GM23248 (cell line): Measurements from ENCODE around the gene C9orf72. TPM values are rescaled to one million over a fixed set of nuclear protein-coding genes. Genes with fewer than 3 reads are reported as not detected.
A peak's percentile ranks its signal among the peaks of the same experiment; 100 is the strongest.

ENCODE experiments used
- DNase-seq: peaks from one replicate; pipeline ENCODE4 v3.0.0-alpha.2; 2015
- H2AFZ ChIP-seq: fragments of 200-600 bp; sonication (generic); 2 replicates; pipeline ENCODE4 v1.6.1; 2016; ENCODE audit warnings: antibody characterized with exemption
- H3F3A ChIP-seq: fragments of 200-600 bp; sonication (generic); 2 replicates; pipeline ENCODE4 v1.6.1; 2016; ENCODE audit warnings: mild to moderate bottlenecking, antibody characterized with exemption, mixed run types; ENCODE audit not compliant: insufficient read depth
- H3K27ac ChIP-seq: fragments of 200-600 bp; sonication (generic); 2 replicates; pipeline ENCODE4 v1.5.1; 2016; ENCODE audit warnings: mild to moderate bottlenecking
- H3K27me3 ChIP-seq: fragments of 200-600 bp; sonication (generic); replicated peaks from 2 replicates; pipeline ENCODE4 v1.6.1; 2016; ENCODE audit warnings: mild to moderate bottlenecking; ENCODE audit not compliant: insufficient read depth
- H3K36me3 ChIP-seq: fragments of 200-600 bp; sonication (generic); 2 replicates; pipeline ENCODE4 v1.6.1; 2016; ENCODE audit warnings: low read depth, mild to moderate bottlenecking
- H3K4me1 ChIP-seq: fragments of 200-600 bp; sonication (generic); 2 replicates; pipeline ENCODE4 v1.6.1; 2016; ENCODE audit warnings: mild to moderate bottlenecking; ENCODE audit not compliant: insufficient read depth
- H3K4me2 ChIP-seq: fragments of 200-600 bp; sonication (generic); one replicate; pipeline ENCODE4 v1.6.1; 2016; ENCODE audit warnings: mild to moderate bottlenecking; ENCODE audit not compliant: unreplicated experiment
- H3K4me3 ChIP-seq: fragments of 200-600 bp; sonication (generic); 2 replicates; pipeline ENCODE4 v1.5.1; 2016; ENCODE audit warnings: mild to moderate bottlenecking
- H3K79me2 ChIP-seq: fragments of 200-600 bp; sonication (generic); 2 replicates; pipeline ENCODE4 v1.6.1; 2016; ENCODE audit warnings: mild to moderate bottlenecking; ENCODE audit not compliant: insufficient read depth
- H3K9ac ChIP-seq: fragments of 200-600 bp; sonication (generic); 2 replicates; pipeline ENCODE4 v1.6.1; 2016; ENCODE audit warnings: mild to moderate bottlenecking
- H3K9me2 ChIP-seq: fragments of 200-600 bp; sonication (generic); 2 replicates; pipeline ENCODE4 v1.6.1; 2016; ENCODE audit warnings: mixed run types, mild to moderate bottlenecking, moderate library complexity; ENCODE audit not compliant: insufficient read depth
- H3K9me3 ChIP-seq: fragments of 200-600 bp; sonication (generic); one replicate; pipeline ENCODE4 v1.6.1; 2017; ENCODE audit warnings: low read depth
- H4K20me1 ChIP-seq: fragments of 200-600 bp; sonication (generic); 2 replicates; pipeline ENCODE4 v1.6.0; 2016; ENCODE audit not compliant: insufficient read depth
- EZH2 ChIP-seq: fragments of 200-600 bp; sonication (generic); IDR thresholded peaks from 2 replicates; pipeline ENCODE4 v1.6.1; 2018; ENCODE audit warnings: antibody characterized with exemption, mild to moderate bottlenecking; ENCODE audit not compliant: insufficient read depth, poor library complexity, severe bottlenecking
- EZH2phosphoT487 ChIP-seq: fragments of 200-600 bp; sonication (generic); IDR thresholded peaks from 2 replicates; pipeline ENCODE4 v1.6.1; 2018; ENCODE audit warnings: antibody characterized with exemption, moderate library complexity, mild to moderate bottlenecking, low read depth; ENCODE audit not compliant: insufficient read depth
- WGBS, 2 experiments: methylation state at CpG; one replicate each; pipeline ENCODE4 v1.1.6; 2015 to 2017; ENCODE audit warnings: low lambda C conversion rate in 2 of 2, low coverage in 1 of 2; ENCODE audit errors: missing lambda C conversion rate in 2 of 2; 5-methylcytosine and 5-hydroxymethylcytosine counted together
- in situ Hi-C: fragments of 300-500 bp; cut with MboI; formaldehyde crosslinking; loops from 2 replicates; pipeline ENCODE4 v1.15.0; 2020
- polyA plus RNA-seq: library from polyadenylated mRNA; unstranded; fragments of >200 nt; fragmentation: Nextera tagmentation; extraction: Ambion mirVana; gene quantifications from 2 replicates; pipeline ENCODE4 v1.2.1, GENCODE V29; 2016
- total RNA-seq: library from RNA; depleted of rRNA; stranded (reverse); fragments of >200 nt; shearing (Covaris generic); gene quantifications from 2 replicates; pipeline ENCODE4 v1.2.3, GENCODE V29; 2014

C9orf72 gene
- total and polyA plus RNA-seq, 2 experiments from 2014 or later = 3.3 to 4.0 TPM

- H3K36me3 ChIP-seq = no peaks in the 10 kb centered on the region
- DNase-seq = no peak
- in situ Hi-C loops = loop anchor here (25.0 kb wide), 1 partner anchor 505 kb away; no protein-coding TSS in a partner anchor
- H3K9me3 ChIP-seq = no peaks in the 10 kb centered on the region
- WGBS, 2 experiments = 49 to 53% methylated on average over 2 of the region's 2 CpGs
- no peaks in the 10 kb centered on the region for H3K27me3 ChIP-seq
- H2AFZ ChIP-seq = no peak overlapping the region
- H3K4me2 ChIP-seq = no peak overlapping the region
- H3F3A ChIP-seq = peaks cover 9% of the 10 kb centered on the region
- no peaks in the 10 kb centered on the region for H3K79me2 ChIP-seq
- H3K9ac ChIP-seq = no peak overlapping the region
- H3K4me3 ChIP-seq = no peak overlapping the region
- no peak for TF ChIP-seq EZH2
- no peak for TF ChIP-seq EZH2phosphoT487
- peaks cover 20% of the 10 kb centered on the region for H3K4me1 ChIP-seq
- H4K20me1 ChIP-seq = no peaks in the 10 kb centered on the region
- no peaks in the 10 kb centered on the region for H3K9me2 ChIP-seq
- H3K27ac ChIP-seq = no peak overlapping the region
Measured at GRCh38 chr9:27542508-27542907, 30.8 kb downstream of the C9orf72 start.

GRCh38 chr9:27541740-27542139, 31.5 kb downstream of the C9orf72 start:
- no peak overlapping the region for H3K4me3 ChIP-seq
- H3K27ac ChIP-seq = no peak overlapping the region
- H3K79me2 ChIP-seq = no peaks in the 10 kb centered on the region
- no peaks in the 10 kb centered on the region for H4K20me1 ChIP-seq
- in situ Hi-C loops = loop anchor here (25.0 kb wide), 1 partner anchor 504 kb away; no protein-coding TSS in a partner anchor
- H3K27me3 ChIP-seq = no peaks in the 10 kb centered on the region
- H3K4me1 ChIP-seq = peaks cover 20% of the 10 kb centered on the region
- WGBS, 2 experiments = 31 to 32% methylated on average over 4 of the region's 4 CpGs
- H2AFZ ChIP-seq = no peak overlapping the region
- H3K9me3 ChIP-seq = no peaks in the 10 kb centered on the region
- DNase-seq = no peak
- TF ChIP-seq EZH2 (no peak), EZH2phosphoT487 (no peak)
- no peak overlapping the region for H3K9ac ChIP-seq
- H3K4me2 ChIP-seq = no peak overlapping the region
- no peaks in the 10 kb centered on the region for H3K36me3 ChIP-seq
- no peaks in the 10 kb centered on the region for H3K9me2 ChIP-seq
- peaks cover 9% of the 10 kb centered on the region for H3F3A ChIP-seq

- H3F3A ChIP-seq = peaks cover 9% of the 10 kb centered on the region
- H4K20me1 ChIP-seq = no peaks in the 10 kb centered on the region
- TF ChIP-seq EZH2phosphoT487 (no peak), EZH2 (no peak)
- no peaks in the 10 kb centered on the region for H3K9me3 ChIP-seq
- no peaks in the 10 kb centered on the region for H3K27me3 ChIP-seq
- no peak overlapping the region for H3K4me2 ChIP-seq
- H3K4me3 ChIP-seq = no peak overlapping the region
- no peak for DNase-seq
- no peak overlapping the region for H2AFZ ChIP-seq
- 0 to 8% methylated on average over 1 of the region's 1 CpG for WGBS, 2 experiments
- in situ Hi-C loops = loop anchor here (25.0 kb wide), 1 partner anchor 503 kb away; no protein-coding TSS in a partner anchor
- no peaks in the 10 kb centered on the region for H3K79me2 ChIP-seq
- no peaks in the 10 kb centered on the region for H3K36me3 ChIP-seq
- H3K27ac ChIP-seq = no peak overlapping the region
- peaks cover 20% of the 10 kb centered on the region for H3K4me1 ChIP-seq
- no peaks in the 10 kb centered on the region for H3K9me2 ChIP-seq
- H3K9ac ChIP-seq = no peak overlapping the region
Measured at GRCh38 chr9:27540502-27540901, 32.8 kb downstream of the C9orf72 start.

GRCh38 chr9:27539479-27540441, 33.5 kb downstream of the C9orf72 start:
- WGBS, 2 experiments = 21 to 22% methylated on average over 5 of the region's 5 CpGs
- Histone ChIP-seq H3K4me3 (no peak overlapping the region), H3K9ac (no peak overlapping the region), H3K27ac (peak overlapping the region; percentile 12; the same call in 1 of the 2 replicates), H3K9me2 (no peaks in the 10 kb centered on the region), H3K36me3 (no peaks in the 10 kb centered on the region), H3K9me3 (no peaks in the 10 kb centered on the region), H3K4me2 (no peak overlapping the region), H4K20me1 (no peaks in the 10 kb centered on the region), H3K4me1 (peaks cover 20% of the 10 kb centered on the region), H3K27me3 (no peaks in the 10 kb centered on the region), H3F3A (peaks cover 9% of the 10 kb centered on the region), H3K79me2 (no peaks in the 10 kb centered on the region), H2AFZ (no peak overlapping the region; the same call in 1 of the 2 replicates)
- TF ChIP-seq EZH2 (no peak), EZH2phosphoT487 (no peak)
- in situ Hi-C loops = loop anchor here (10.0 to 25.0 kb wide), 2 partner anchors 65 to 502 kb away; no protein-coding TSS in a partner anchor
- DNase-seq = peak; percentile 63
